Pancreas (tissue), 10 donors: ENCODE results near the gene PTTG1. TPM values are rescaled to one million over a fixed set of nuclear protein-coding genes. Genes with fewer than 3 reads are reported as not detected.
A peak's percentile ranks its signal among the peaks of the same experiment; 100 is the strongest.

ENCODE experiments used
- ATAC-seq, 4 donors: fragments of 200-7000 bp; cut with Tn5 transposase; one replicate each; pipeline versions ENCODE4 v1.8.0 to v1.9.1; 2020; ENCODE audit warnings: mild to moderate bottlenecking in 4 of 4, moderate library complexity in 4 of 4
- DNase-seq, 6 donors: peaks; one replicate each; pipeline ENCODE4 v3.0.0-alpha.2; 2020
- FAIRE-seq: peaks from 2 replicates; lab custom pipeline; 2012; peaks lifted over from hg19 to GRCh38; lab: Jason Lieb, UNC
- H3K27ac ChIP-seq, 4 donors: fragments of 200-600 bp; sonication (generic); 1 replicate in 3 of 4; 2 replicates in 1 of 4; pipeline versions ENCODE4 v1.5.0 to v1.8.0; 2020
- H3K27me3 ChIP-seq, 4 donors: fragments of 200-600 bp; one replicate each; pipeline ENCODE4 v1.8.0; 2021
- H3K36me3 ChIP-seq, 3 donors: fragments of 200-600 bp; sonication (generic) in 1 of 3; one replicate each; pipeline versions ENCODE4 v1.5.0 to v1.8.0; 2020 to 2021
- H3K4me1 ChIP-seq, 3 donors: fragments of 200-600 bp; one replicate each; pipeline ENCODE4 v1.8.0; 2021
- H3K4me3 ChIP-seq, 4 donors: fragments of 200-600 bp; sonication (generic) in 2 of 4; one replicate each; pipeline versions ENCODE4 v1.5.0 to v1.8.0; 2020 to 2021
- H3K9me3 ChIP-seq, 4 donors: fragments of 200-600 bp; one replicate each; pipeline ENCODE4 v1.8.0; 2021
- CTCF ChIP-seq, 4 donors: fragments of 200-600 bp; sonication (generic) in 3 of 4; IDR thresholded peaks; one replicate each; pipeline versions ENCODE4 v1.5.0 to v1.8.0; 2021; ENCODE audit warnings: antibody characterized with exemption in 4 of 4
- WGBS, 2 donors: extraction: QIAGEN DNeasy Blood & Tissue Kit; methylation state at CpG; one replicate each; pipeline ENCODE4 v1.1.7; 2013; 5-methylcytosine and 5-hydroxymethylcytosine counted together
- intact Hi-C, 3 donors: fragments of 100-400 bp; cut with DNase I; formaldehyde crosslinking; loops; one replicate each; pipeline versions ENCODE4 v1.11.1 to v1.14.2; 2022
- polyA plus RNA-seq, 2 donors: library from polyadenylated mRNA; stranded (reverse); fragments of 200-250 nt; gene quantifications; one replicate each; pipeline ENCODE4 v1.2.3, GENCODE V29; 2013
- total RNA-seq, 6 donors: library from RNA; stranded (reverse); fragmentation: NEBNext Ultra II Directional in 4 of 6; extraction: Animal tissue kit (Norgen Biotek cat#: 25700) in 4 of 6; gene quantifications; one replicate each; pipeline versions ENCODE4 v1.2.1 to v1.2.4, GENCODE V29; 2021 to 2023
- donor health status: healthy with polysubstance abuse.
- donor health status: DM: no; HTN: no; CAD: no; lungs with moderate emphysema.
- donor health status: DM: no; HTN: no; CAD: no.
- donor health status: control.
- donor health status: control.
- donor health status: Bipolar disorder and iron deficiency.
- donor health status: DM: yes; HTN: yes; CAD: no.
- donor health status: DM: no; HTN: no; CAD: no.
- donor health status: DM: no; HTN: no; CAD: no.
- donor health status: DM: yes; HTN: yes; CAD: no.

Gene PTTG1
- total and polyA plus RNA-seq, 8 donors: 0.31 to 2.7 (median 1.3) TPM; not detected in 1

GRCh38 chr5:160385496-160385895 is 36.2 kb upstream of the PTTG1 start:
- no peak overlapping the region for H3K27ac ChIP-seq
- no peak for FAIRE-seq

GRCh38 chr5:160387445-160387844 is 34.2 kb upstream of the PTTG1 start:
- DNase-seq: no peak
- 92 to 93% methylated on average over 1 of the region's 1 CpG for WGBS, 2 donors

More at GRCh38 chr5:160385496-160385895, 36.2 kb upstream of the PTTG1 start:
- Histone ChIP-seq H3K27me3 (no peaks in the 10 kb centered on the region), H3K4me1 (no peaks in the 10 kb centered on the region), H3K9me3 (no peaks in the 10 kb centered on the region), H3K36me3 (no peaks in the 10 kb centered on the region), H3K4me3 (no peak overlapping the region)
- intact Hi-C loops: no loop called here
- no peak for TF ChIP-seq CTCF (IDR thresholded peaks at IDR 0.05)
- ATAC-seq (no peak), DNase-seq (no peak)

GRCh38 chr5:160390787-160391696 is 30.6 kb upstream of the PTTG1 start:
- peak in 1 of 4 donors; percentile 10 for TF ChIP-seq CTCF (IDR thresholded peaks at IDR 0.05)
- no peak overlapping the region for H3K27ac ChIP-seq
- DNase-seq (no peak), FAIRE-seq (peak; percentile 75), ATAC-seq (peak in 3 of 4 donors; percentile 20 to 60 (median 51))
- H3K36me3 ChIP-seq: no peaks in the 10 kb centered on the region
- H3K27me3 ChIP-seq: no peaks in the 10 kb centered on the region
- H3K4me1 ChIP-seq: no peaks in the 10 kb centered on the region
- 75 to 81% methylated on average over 8 of the region's 8 CpGs for WGBS, 2 donors
- no peak overlapping the region for H3K4me3 ChIP-seq
- no peaks in the 10 kb centered on the region for H3K9me3 ChIP-seq
- intact Hi-C loops: no loop called here

More at GRCh38 chr5:160387445-160387844, 34.2 kb upstream of the PTTG1 start:
- no peak overlapping the region for H3K4me3 ChIP-seq
- no peaks in the 10 kb centered on the region for H3K4me1 ChIP-seq
- H3K36me3 ChIP-seq: no peaks in the 10 kb centered on the region
- TF ChIP-seq CTCF (IDR thresholded peaks at IDR 0.05): no peak
- no peak for FAIRE-seq
- H3K27ac ChIP-seq: no peak overlapping the region
- intact Hi-C loops: no loop called here
- no peaks in the 10 kb centered on the region for H3K9me3 ChIP-seq
- H3K27me3 ChIP-seq: no peaks in the 10 kb centered on the region
- ATAC-seq: no peak

- Histone ChIP-seq H3K36me3 (no peaks in the 10 kb centered on the region), H3K27ac (no peak overlapping the region), H3K4me1 (peaks cover 3 to 14% (median 8%) of the 10 kb centered on the region in 3 donors), H3K4me3 (no peak overlapping the region), H3K27me3 (no peaks in the 10 kb centered on the region), H3K9me3 (no peaks in the 10 kb centered on the region)
- no peak for TF ChIP-seq CTCF (IDR thresholded peaks at IDR 0.05)
- no peak for FAIRE-seq
- no peak for ATAC-seq
- DNase-seq: no peak
- intact Hi-C loops: no loop called here
- WGBS, 2 donors: 92 to 94% methylated on average over 7 of the region's 7 CpGs
Observed at GRCh38 chr5:160395111-160395510, 26.5 kb upstream of the PTTG1 start.

- 93 to 98% methylated on average over 1 of the region's 1 CpG for WGBS, 2 donors
Observed at GRCh38 chr5:160397492-160397891, 24.2 kb upstream of the PTTG1 start.

More at GRCh38 chr5:160397492-160397891, 24.2 kb upstream of the PTTG1 start:
- DNase-seq: no peak
- Histone ChIP-seq H3K27me3 (no peaks in the 10 kb centered on the region), H3K4me3 (no peak overlapping the region), H3K27ac (no peak overlapping the region), H3K36me3 (peaks cover 0 to 11% (median 0%) of the 10 kb centered on the region in 3 donors), H3K4me1 (peaks cover 3 to 14% (median 8%) of the 10 kb centered on the region in 3 donors), H3K9me3 (no peaks in the 10 kb centered on the region)
- no peak for TF ChIP-seq CTCF (IDR thresholded peaks at IDR 0.05)
- ATAC-seq: no peak
- intact Hi-C loops: no loop called here
- no peak for FAIRE-seq
